ENCODE data around the gene AUNIP. TPM values are rescaled to one million over a fixed set of nuclear protein-coding genes. Genes with fewer than 3 reads are reported as not detected.

AUNIP gene
- total RNA-seq, 1 donor from 2014 or later: 7.2 TPM

GRCh38 chr1:25873120-25873519 lies 13.9 kb upstream of the AUNIP start:
- Mint-ChIP-seq H3K36me3 (no peaks in the 10 kb centered on the region), H3K4me1 (ENCODE audit: unreplicated experiment) (peaks cover 28% of the 10 kb centered on the region), H3K9me3 (no peaks in the 10 kb centered on the region), H3K4me3 (peak overlapping the region; percentile 75), H3K27ac (peak overlapping the region; percentile 58), H3K27me3 (no peaks in the 10 kb centered on the region)
- no peak for DNase-seq (ENCODE audit: extremely low spot score, unreplicated experiment)
- no peak for TF ChIP-seq CTCF (conservative IDR thresholded peaks at IDR 0.05)

DNA sequence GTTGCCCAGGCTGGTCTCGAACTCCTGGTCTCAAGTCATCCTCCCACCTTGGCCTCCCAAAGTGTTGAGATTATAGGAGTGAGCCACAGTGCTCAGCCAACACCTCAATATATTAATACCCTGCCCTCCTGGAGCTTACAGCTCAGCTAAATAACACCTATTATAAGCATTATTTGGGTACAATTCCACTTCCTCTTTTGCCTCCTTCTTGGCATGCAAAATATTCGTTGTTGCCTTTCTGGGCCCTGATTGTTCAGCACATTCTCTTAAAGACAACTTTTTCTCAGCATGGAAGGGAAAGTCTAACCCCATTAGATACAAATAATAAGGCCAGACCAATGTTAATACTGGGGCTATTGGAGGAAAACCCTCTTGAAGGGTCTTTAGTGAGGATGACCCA lies 13.5 kb upstream of the AUNIP start:
- H3K27ac Mint-ChIP-seq: peak overlapping the region; percentile 58
- TF ChIP-seq CTCF (conservative IDR thresholded peaks at IDR 0.05): no peak
- no peaks in the 10 kb centered on the region for H3K27me3 Mint-ChIP-seq
- no peak for DNase-seq (ENCODE audit: extremely low spot score, unreplicated experiment)
- peaks cover 29% of the 10 kb centered on the region for H3K4me1 Mint-ChIP-seq (ENCODE audit: unreplicated experiment)
- H3K36me3 Mint-ChIP-seq: no peaks in the 10 kb centered on the region
- peak overlapping the region; percentile 47 for H3K4me3 Mint-ChIP-seq
- no peaks in the 10 kb centered on the region for H3K9me3 Mint-ChIP-seq

DNA sequence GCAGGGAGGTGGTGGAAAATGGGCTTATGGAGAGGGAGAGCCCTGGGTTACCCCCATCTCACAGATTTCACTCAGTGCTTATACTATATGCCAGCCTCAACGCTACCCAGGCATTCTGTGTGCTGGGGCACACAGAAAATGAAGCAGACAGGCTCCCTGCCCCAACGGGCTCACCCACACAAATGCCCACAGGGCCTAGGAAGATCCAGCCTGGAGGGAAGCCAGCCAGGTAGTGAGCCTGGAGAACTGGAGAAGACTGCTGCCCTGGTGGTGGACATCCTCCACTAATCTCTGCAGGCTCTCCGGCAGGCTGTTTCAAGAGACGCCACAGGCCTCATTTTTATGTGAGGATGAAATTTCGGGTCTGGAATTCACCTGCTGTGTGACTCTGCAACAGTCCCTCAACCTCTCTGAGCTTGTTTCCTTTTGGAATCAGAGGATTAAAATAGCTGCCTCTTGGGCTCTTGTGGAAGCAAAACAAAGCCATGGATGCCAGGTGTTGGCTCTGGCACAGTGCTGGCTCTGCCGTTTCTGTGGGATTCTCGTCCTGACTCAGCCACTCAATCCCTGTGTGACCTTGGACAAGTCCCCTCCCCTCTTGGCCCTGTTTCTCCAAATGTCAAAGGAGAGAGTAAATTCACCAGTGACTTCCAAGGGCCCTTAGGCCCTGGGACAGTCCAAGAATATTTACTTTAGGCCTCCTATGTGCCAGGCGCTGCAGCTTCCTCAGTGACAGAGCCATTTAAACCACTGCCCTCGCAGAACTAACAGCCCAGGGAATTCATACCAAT lies 12.6 kb upstream of the AUNIP start:
- H3K4me1 Mint-ChIP-seq (ENCODE audit: unreplicated experiment): peaks cover 35% of the 10 kb centered on the region
- no peaks in the 10 kb centered on the region for H3K36me3 Mint-ChIP-seq
- no peaks in the 10 kb centered on the region for H3K27me3 Mint-ChIP-seq
- H3K9me3 Mint-ChIP-seq: no peaks in the 10 kb centered on the region
- H3K27ac Mint-ChIP-seq: peak overlapping the region; percentile 29
- no peak for DNase-seq (ENCODE audit: extremely low spot score, unreplicated experiment)
- TF ChIP-seq CTCF (conservative IDR thresholded peaks at IDR 0.05): no peak
- peak overlapping the region; percentile 51 for H3K4me3 Mint-ChIP-seq

DNA sequence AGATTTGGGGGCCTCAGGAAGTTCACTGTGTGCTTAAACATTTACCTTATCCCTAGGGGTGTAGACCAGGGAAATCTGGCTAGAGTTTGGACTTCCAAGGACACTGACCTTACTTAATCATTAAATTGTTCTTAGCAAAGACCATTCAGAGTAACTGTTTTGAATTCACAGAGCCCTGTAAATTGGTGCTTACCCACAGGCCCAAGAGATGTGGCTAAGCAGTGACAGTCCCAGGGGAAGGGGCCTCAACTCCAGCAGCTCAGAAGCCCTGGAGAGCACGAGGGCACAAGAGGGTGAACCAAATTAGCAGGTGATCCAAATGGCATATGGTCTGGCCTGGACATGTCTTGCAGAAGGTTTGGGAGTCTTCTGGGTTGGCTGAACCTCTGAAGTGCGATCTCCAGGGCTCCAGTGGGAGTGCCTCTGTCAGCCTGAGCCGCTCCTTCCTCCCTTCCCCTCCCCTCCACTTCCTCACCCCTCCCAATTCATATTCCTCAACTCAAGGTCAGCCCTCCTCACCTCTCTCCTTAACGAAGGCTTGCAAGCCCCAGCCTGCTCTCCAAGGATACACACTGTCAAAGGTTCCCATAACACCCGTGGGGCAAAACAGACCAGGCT lies 11.9 kb upstream of the AUNIP start:
- no peaks in the 10 kb centered on the region for H3K9me3 Mint-ChIP-seq

GRCh38 chr1:25870614-25871013 lies 11.4 kb upstream of the AUNIP start:
- no peak for DNase-seq (ENCODE audit: extremely low spot score, unreplicated experiment)
- Mint-ChIP-seq H3K36me3 (peaks cover 6% of the 10 kb centered on the region), H3K27me3 (no peaks in the 10 kb centered on the region), H3K4me3 (no peak overlapping the region), H3K27ac (no peak overlapping the region), H3K4me1 (ENCODE audit: unreplicated experiment) (peaks cover 32% of the 10 kb centered on the region), H3K9me3 (no peaks in the 10 kb centered on the region)
- TF ChIP-seq CTCF (conservative IDR thresholded peaks at IDR 0.05): no peak

More for the DNA sequence above, 11.9 kb upstream of the AUNIP start:
- Mint-ChIP-seq H3K4me3 (peak overlapping the region; percentile 51), H3K36me3 (peaks cover 3% of the 10 kb centered on the region), H3K27me3 (no peaks in the 10 kb centered on the region), H3K4me1 (ENCODE audit: unreplicated experiment) (peaks cover 31% of the 10 kb centered on the region), H3K27ac (peak overlapping the region; percentile 29)
- TF ChIP-seq CTCF (conservative IDR thresholded peaks at IDR 0.05): no peak
- DNase-seq (ENCODE audit: extremely low spot score, unreplicated experiment): no peak
